Natural killer cell (primary cell): ENCODE measurements around the gene KIRREL1. TPM values are rescaled to one million over a fixed set of nuclear protein-coding genes. Genes with fewer than 3 reads are reported as not detected.
A peak's percentile ranks its signal among the peaks of the same experiment; 100 is the strongest.

ENCODE experiments used
- ATAC-seq, 3 donors: fragments of 150-1000 bp in 2 of 3; fragments of 200-7000 bp in 1 of 3; cut with Tn5 transposase; 1 replicate in 1 of 3; 2 replicates in 2 of 3; pipeline ENCODE4 v1.10.0; 2021; ENCODE audit warnings: mild to moderate bottlenecking in 2 of 3, moderate library complexity in 2 of 3
- DNase-seq, 2 donors: peaks; one replicate each; pipeline versions ENCODE4 v3.0.0 to v3.0.0-alpha.2; 2013 to 2021; ENCODE audit warnings: mixed read lengths in 1 of 2
- H3K27ac ChIP-seq: one replicate; pipeline ENCODE4 v1.5.1; 2013; ENCODE audit warnings: mild to moderate bottlenecking, low read length
- H3K27me3 ChIP-seq: one replicate; pipeline ENCODE4 v1.6.1; 2013; ENCODE audit warnings: low read length; ENCODE audit not compliant: control insufficient read depth, insufficient read depth
- H3K36me3 ChIP-seq: one replicate; pipeline ENCODE4 v1.6.1; 2013; ENCODE audit warnings: low read length; ENCODE audit not compliant: control insufficient read depth, insufficient read depth
- H3K4me1 ChIP-seq: one replicate; pipeline ENCODE4 v1.6.1; 2013; ENCODE audit warnings: low read length; ENCODE audit not compliant: control insufficient read depth, insufficient read depth
- H3K4me3 ChIP-seq: one replicate; pipeline ENCODE4 v1.5.1; 2013; ENCODE audit warnings: low read length
- H3K9me3 ChIP-seq: one replicate; pipeline ENCODE4 v1.6.1; 2013; ENCODE audit warnings: low read length; ENCODE audit not compliant: control insufficient read depth, insufficient read depth
- H3K27ac Mint-ChIP-seq, 2 donors: one replicate each; pipeline ENCODE4 v1.8.0; 2022; ENCODE audit warnings: mild to moderate bottlenecking in 2 of 2, mixed read lengths in 2 of 2, moderate library complexity in 1 of 2
- H3K27me3 Mint-ChIP-seq, 2 donors: one replicate each; pipeline ENCODE4 v1.8.0; 2022; ENCODE audit warnings: low read depth in 2 of 2, mixed read lengths in 2 of 2
- H3K36me3 Mint-ChIP-seq: one replicate; pipeline ENCODE4 v1.8.0; 2022; ENCODE audit warnings: mixed read lengths
- H3K4me1 Mint-ChIP-seq, 2 donors: one replicate each; pipeline ENCODE4 v1.8.0; 2022; ENCODE audit warnings: mixed read lengths in 2 of 2
- H3K4me3 Mint-ChIP-seq: one replicate; pipeline ENCODE4 v1.8.0; 2022; ENCODE audit warnings: mild to moderate bottlenecking, moderate library complexity, mixed read lengths
- H3K9me3 Mint-ChIP-seq, 2 donors: one replicate each; pipeline ENCODE4 v1.8.0; 2022; ENCODE audit warnings: mixed read lengths in 2 of 2
- CTCF ChIP-seq: fragments of 200-600 bp; IDR thresholded peaks from one replicate; pipeline ENCODE4 v1.8.0; 2022; ENCODE audit warnings: antibody characterized with exemption
- whole genome bisulfite sequencing: methylation state at CpG from one replicate; pipeline ENCODE4 v1.1.7; 2013; ENCODE audit warnings: missing lambda C conversion rate; ENCODE audit not compliant: insufficient coverage; 5-methylcytosine and 5-hydroxymethylcytosine counted together
- intact Hi-C: fragments of 100-400 bp; cut with micrococcal nuclease; formaldehyde crosslinking; loops from one replicate; pipeline ENCODE4 v1.14.2; 2022
- total RNA-seq, 4 donors: library from RNA; stranded (reverse); fragments of 120-200 nt in 1 of 4; gene quantifications; one replicate each; pipeline versions ENCODE4 v1.2.3 to v1.2.4, GENCODE V29; 2013 to 2022

The KIRREL1 gene
- total RNA-seq, 3 donors from 2014 or later (not counting 1 experiment from before 2014, with no cell fraction given): not detected

GRCh38 chr1:158013840-158014730, 20.6 kb downstream of the KIRREL1 start:
- Histone ChIP-seq H3K9me3 (no peaks in the 10 kb centered on the region), H3K4me1 (no peaks in the 10 kb centered on the region), H3K27ac (no peak overlapping the region), H3K27me3 (no peaks in the 10 kb centered on the region), H3K36me3 (no peaks in the 10 kb centered on the region), H3K4me3 (no peak overlapping the region)
- Mint-ChIP-seq H3K4me1 (no peaks in the 10 kb centered on the region), H3K27ac (no peak overlapping the region), H3K36me3 (no peaks in the 10 kb centered on the region), H3K9me3 (no peaks in the 10 kb centered on the region), H3K4me3 (no peak overlapping the region), H3K27me3 (peaks cover 9 to 16% of the 10 kb centered on the region in 2 donors)
- no peak for TF ChIP-seq CTCF
- 74% methylated on average over 7 of the region's 12 CpGs for WGBS
- DNase-seq (peak in 1 of 2 donors; percentile 10), ATAC-seq (no peak)
- intact Hi-C loops: no loop called here

DNA sequence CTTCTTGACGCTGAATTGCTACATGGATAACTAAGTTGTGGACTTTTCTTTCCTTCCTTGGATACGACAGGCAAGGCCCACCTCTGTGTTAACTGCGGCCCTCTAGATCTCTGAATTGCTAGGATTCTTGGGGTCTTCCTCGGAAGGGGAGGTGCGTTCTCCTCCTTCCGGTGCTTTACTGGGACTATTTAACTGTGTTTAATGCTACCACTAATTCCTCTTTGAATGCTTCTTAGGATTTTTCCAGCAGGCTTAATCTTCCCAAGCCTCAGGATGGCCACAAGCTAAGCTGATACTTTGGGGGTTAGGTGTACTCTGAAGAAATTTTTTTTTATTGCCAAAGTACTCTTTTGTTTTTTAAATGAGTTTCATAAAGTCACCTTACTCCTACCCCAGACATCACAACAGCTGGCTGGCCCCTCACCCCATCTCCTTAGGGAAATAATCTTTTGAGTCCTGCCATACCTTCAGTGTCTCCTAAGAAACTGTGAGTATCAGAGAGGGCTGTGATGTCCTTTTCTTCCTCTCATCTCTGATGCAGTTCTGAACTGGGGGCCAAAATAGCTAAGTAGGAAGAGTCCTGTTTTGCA, 21.4 kb downstream of the KIRREL1 start:
- no peak overlapping the region for H3K27ac ChIP-seq
- H3K4me3 ChIP-seq: no peak overlapping the region
- no peak for DNase-seq
- H3K27me3 ChIP-seq: no peaks in the 10 kb centered on the region
- 92% methylated on average over 6 of the region's 6 CpGs for WGBS
- Mint-ChIP-seq H3K27ac (no peak overlapping the region), H3K4me3 (no peak overlapping the region), H3K9me3 (no peaks in the 10 kb centered on the region), H3K36me3 (no peaks in the 10 kb centered on the region), H3K27me3 (peaks cover 9 to 16% of the 10 kb centered on the region in 2 donors), H3K4me1 (no peaks in the 10 kb centered on the region)
- no peaks in the 10 kb centered on the region for H3K9me3 ChIP-seq
- no peaks in the 10 kb centered on the region for H3K4me1 ChIP-seq
- no peaks in the 10 kb centered on the region for H3K36me3 ChIP-seq
- no peak for ATAC-seq
- intact Hi-C loops: no loop called here
- no peak for TF ChIP-seq CTCF

GRCh38 chr1:158016651-158017335, 23.3 kb downstream of the KIRREL1 start:
- H3K36me3 ChIP-seq: no peaks in the 10 kb centered on the region
- Mint-ChIP-seq H3K27me3 (peaks cover 9 to 17% of the 10 kb centered on the region in 2 donors), H3K36me3 (no peaks in the 10 kb centered on the region), H3K4me3 (no peak overlapping the region), H3K4me1 (no peaks in the 10 kb centered on the region), H3K9me3 (no peaks in the 10 kb centered on the region), H3K27ac (no peak overlapping the region)
- intact Hi-C loops: no loop called here
- H3K4me3 ChIP-seq: no peak overlapping the region
- H3K27me3 ChIP-seq: no peaks in the 10 kb centered on the region
- ATAC-seq: no peak
- no peak for DNase-seq
- H3K27ac ChIP-seq: no peak overlapping the region
- no peaks in the 10 kb centered on the region for H3K4me1 ChIP-seq
- no peak for TF ChIP-seq CTCF
- H3K9me3 ChIP-seq: no peaks in the 10 kb centered on the region
- 74% methylated on average over 9 of the region's 10 CpGs for WGBS
